Astrocyte of the spinal cord (primary cell): Measurements from ENCODE around the gene TPSAB1.

Experiments used
- DNase-seq: peaks from one replicate; pipeline ENCODE4 v3.0.0; 2011; ENCODE audit warnings: low read depth, low spot score
- H3K4me3 ChIP-seq: 2 replicates; pipeline ENCODE4 v1.5.1; 2011; ENCODE audit warnings: low read depth, mild to moderate bottlenecking, low read length, moderate library complexity
- CTCF ChIP-seq: IDR thresholded peaks from 2 replicates; pipeline ENCODE4 v1.5.1; 2012; ENCODE audit warnings: low read depth, mild to moderate bottlenecking, low read length, inconsistent platforms
- in situ Hi-C: cut with HindIII; loops from 2 replicates; pipeline ENCODE4 v1.10.0; 2017; ENCODE audit warnings: low sequenced_read_pairs

Gene TPSAB1

GRCh38 chr16:1211451-1212268 lies 28.8 kb upstream of the TPSAB1 start:
- no peak for TF ChIP-seq CTCF
- no peak for DNase-seq
- no peak overlapping the region for H3K4me3 ChIP-seq
- in situ Hi-C loops: no loop called here

GRCh38 chr16:1212616-1213194 lies 27.8 kb upstream of the TPSAB1 start:
- in situ Hi-C loops: no loop called here
- no peak overlapping the region for H3K4me3 ChIP-seq
- no peak for DNase-seq
- TF ChIP-seq CTCF: no peak

GRCh38 chr16:1213231-1213630 lies 27.3 kb upstream of the TPSAB1 start:
- no peak for TF ChIP-seq CTCF
- in situ Hi-C loops: no loop called here
- no peak for DNase-seq
- no peak overlapping the region for H3K4me3 ChIP-seq

- DNase-seq: no peak
- no peak for TF ChIP-seq CTCF
- no peak overlapping the region for H3K4me3 ChIP-seq
- in situ Hi-C loops: no loop called here
Measured at GRCh38 chr16:1213796-1214372, 26.6 kb upstream of the TPSAB1 start.

- in situ Hi-C loops: no loop called here
- TF ChIP-seq CTCF: no peak
- H3K4me3 ChIP-seq: no peak overlapping the region
- DNase-seq: no peak
Measured at GRCh38 chr16:1214719-1215118, 25.8 kb upstream of the TPSAB1 start.

GRCh38 chr16:1215574-1216295 lies 24.8 kb upstream of the TPSAB1 start:
- no peak for TF ChIP-seq CTCF
- no peak overlapping the region for H3K4me3 ChIP-seq
- no peak for DNase-seq
- in situ Hi-C loops: no loop called here
